Kidney capillary endothelial cell (primary cell): ENCODE data around the gene ZNF710.

Experiments used
- DNase-seq: peaks from one replicate; pipeline ENCODE4 v3.0.0-alpha.2; 2018; ENCODE audit warnings: low spot score

ZNF710 gene

GRCh38 chr15:90019611-90020010 is 18.5 kb downstream of the ZNF710 start:
- no peak for DNase-seq

GRCh38 chr15:90020021-90020735 is 19.1 kb downstream of the ZNF710 start:
- DNase-seq, result peak; percentile 90

- no peak for DNase-seq
Observed at GRCh38 chr15:90020936-90021507, 19.9 kb downstream of the ZNF710 start.

- DNase-seq, result no peak
Observed at GRCh38 chr15:90022345-90022744, 21.2 kb downstream of the ZNF710 start.

GRCh38 chr15:90022905-90023700 is 22.0 kb downstream of the ZNF710 start:
- DNase-seq, result no peak

- no peak for DNase-seq
Observed at GRCh38 chr15:90024406-90024805, 23.3 kb downstream of the ZNF710 start.

- no peak for DNase-seq
Observed at GRCh38 chr15:90025489-90026033, 24.4 kb downstream of the ZNF710 start.

GRCh38 chr15:90028376-90028944 is 27.3 kb downstream of the ZNF710 start:
- no peak for DNase-seq

- DNase-seq, result no peak
Observed at GRCh38 chr15:90029024-90029423, 27.9 kb downstream of the ZNF710 start.

GRCh38 chr15:90030376-90030775 is 29.3 kb downstream of the ZNF710 start:
- DNase-seq, result no peak

- no peak for DNase-seq
Observed at GRCh38 chr15:90031231-90031791, 30.2 kb downstream of the ZNF710 start.

- no peak for DNase-seq
Observed at GRCh38 chr15:90033006-90033405, 31.9 kb downstream of the ZNF710 start.

GRCh38 chr15:90033448-90033847 is 32.3 kb downstream of the ZNF710 start:
- DNase-seq, result no peak

- DNase-seq, result peak; percentile 87
Observed at GRCh38 chr15:90035095-90035839, 34.1 kb downstream of the ZNF710 start.

GRCh38 chr15:90035840-90036230 is 34.7 kb downstream of the ZNF710 start:
- no peak for DNase-seq

GRCh38 chr15:90036343-90036742 is 35.2 kb downstream of the ZNF710 start:
- DNase-seq, result no peak

- DNase-seq, result no peak
Observed at GRCh38 chr15:90036806-90037510, 35.8 kb downstream of the ZNF710 start.

GRCh38 chr15:90037511-90037860 is 36.4 kb downstream of the ZNF710 start:
- DNase-seq, result peak; percentile 48

GRCh38 chr15:90037961-90038631 is 37.0 kb downstream of the ZNF710 start:
- DNase-seq, result no peak

GRCh38 chr15:90038632-90039095 is 37.5 kb downstream of the ZNF710 start:
- DNase-seq, result no peak
